ENCODE results near the gene KCNMB2.

- no peak for TF ChIP-seq CTCF (IDR thresholded peaks at IDR 0.05; ENCODE audit: low read depth, low read length, poor library complexity, severe bottlenecking)
- TF ChIP-seq EZH2phosphoT487 (IDR thresholded peaks at IDR 0.05; ENCODE audit: borderline replicate concordance, low read length), result no peak
Observed at GRCh38 chr3:178593786-178594185, 57.5 kb downstream of the KCNMB2 start.

Data from DOHH2 (cell line).